B cell (primary cell): ENCODE measurements around the gene CEP350. TPM values are rescaled to one million over a fixed set of nuclear protein-coding genes. Genes with fewer than 3 reads are reported as not detected.

Experiments
- ATAC-seq: fragments of 200-7000 bp; cut with Tn5 transposase; one replicate; pipeline ENCODE4 v1.10.0; 2021; ENCODE audit warnings: low read depth, mild to moderate bottlenecking, moderate number of reproducible peaks, moderate library complexity
- CTCF ChIA-PET: fragments of 350-600 bp; sonication (Branson Sonifier 250); formaldehyde crosslinking; loops from one replicate; lab custom pipeline; 2021; ENCODE audit warnings: antibody characterized with exemption, inconsistent platforms; lab: Charles Lee
- POLR2A ChIA-PET: fragments of 350-600 bp; sonication (Branson Sonifier 250); formaldehyde crosslinking; loops from one replicate; lab custom pipeline; 2021; ENCODE audit warnings: antibody characterized with exemption; lab: Charles Lee
- DNase-seq: peaks from one replicate; pipeline ENCODE4 v3.0.0; 2013
- H2AFZ ChIP-seq: 2 replicates; pipeline ENCODE4 v1.6.1; 2012; ENCODE audit warnings: mild to moderate bottlenecking, low read depth, low read length; ENCODE audit not compliant: insufficient read depth, poor library complexity, severe bottlenecking
- H3K27ac ChIP-seq, 2 donors: 1 replicate in 1 of 2; 2 replicates in 1 of 2; pipeline ENCODE4 v1.5.1; 2012 to 2013; ENCODE audit warnings: low read length in 2 of 2, mild to moderate bottlenecking in 2 of 2, moderate library complexity in 1 of 2
- H3K27me3 ChIP-seq, 4 experiments: fragments of 200-600 bp in 1 of 4; sonication (generic) in 1 of 4; replicated peaks in 1 of 4; 1 replicate in 2 of 4; 2 replicates in 2 of 4; pipeline versions ENCODE4 v1.6.1 to v1.7.0; 2013 to 2016; ENCODE audit warnings: low read length in 3 of 4, mild to moderate bottlenecking in 2 of 4, mixed read lengths in 1 of 4, moderate library complexity in 1 of 4; ENCODE audit not compliant: insufficient read depth in 4 of 4, control insufficient read depth in 3 of 4; ENCODE audit errors: control extremely low read depth in 1 of 4
- H3K36me3 ChIP-seq, 2 experiments: replicated peaks in 1 of 2; 1 replicate in 1 of 2; 2 replicates in 1 of 2; pipeline versions ENCODE4 v1.6.1 to v1.7.1; 2013; ENCODE audit warnings: low read length in 1 of 2; ENCODE audit not compliant: insufficient read depth in 2 of 2, control insufficient read depth in 1 of 2; ENCODE audit errors: control extremely low read depth in 1 of 2, extremely low read depth in 1 of 2
- H3K4me1 ChIP-seq, 2 donors: fragments of 200-600 bp in 1 of 2; sonication (generic) in 1 of 2; 1 replicate in 1 of 2; 2 replicates in 1 of 2; pipeline versions ENCODE4 v1.5.1 to v1.6.1; 2013 to 2017; ENCODE audit warnings: low read length in 2 of 2; ENCODE audit not compliant: control insufficient read depth in 2 of 2, insufficient read depth in 2 of 2
- H3K4me2 ChIP-seq: replicated peaks from 2 replicates; pipeline ENCODE3; 2012; ENCODE audit warnings: mild to moderate bottlenecking, low read depth, low read length; ENCODE audit not compliant: poor library complexity, severe bottlenecking
- H3K4me3 ChIP-seq, 5 experiments: fragments of 200-600 bp in 1 of 5; sonication (generic) in 1 of 5; 1 replicate in 3 of 5; 2 replicates in 2 of 5; pipeline versions ENCODE4 v1.5.1 to v1.7.0; 2011 to 2016; ENCODE audit warnings: low read length in 4 of 5, mild to moderate bottlenecking in 4 of 5, low read depth in 2 of 5, control low read depth in 1 of 5, moderate library complexity in 1 of 5; ENCODE audit not compliant: insufficient read depth in 1 of 5; ENCODE audit errors: control extremely low read depth in 1 of 5, extremely low read depth in 1 of 5
- H3K79me2 ChIP-seq: fragments of 200-600 bp; sonication (generic); one replicate; pipeline ENCODE4 v1.6.0; 2016; ENCODE audit warnings: low read length; ENCODE audit not compliant: control insufficient read depth, insufficient read depth
- H3K9ac ChIP-seq: fragments of 200-600 bp; sonication (generic); 2 replicates; pipeline ENCODE4 v1.6.1; 2017; ENCODE audit warnings: mild to moderate bottlenecking, low read length, moderate library complexity
- H3K9me3 ChIP-seq, 3 donors: one replicate each; pipeline versions ENCODE4 v1.6.1 to v1.7.1; 2013; ENCODE audit warnings: low read length in 2 of 3; ENCODE audit not compliant: control insufficient read depth in 2 of 3, insufficient read depth in 1 of 3; ENCODE audit errors: control extremely low read depth in 1 of 3
- H4K20me1 ChIP-seq: 2 replicates; pipeline ENCODE4 v1.6.0; 2012; ENCODE audit warnings: mild to moderate bottlenecking, low read length; ENCODE audit not compliant: insufficient read depth, control insufficient read depth, poor library complexity, severe bottlenecking
- H3K27ac Mint-ChIP-seq: one replicate; pipeline ENCODE4 v1.8.0; 2021; ENCODE audit warnings: mixed read lengths
- H3K27me3 Mint-ChIP-seq: one replicate; pipeline ENCODE4 v1.8.0; 2021; ENCODE audit warnings: mixed read lengths
- H3K4me1 Mint-ChIP-seq: one replicate; pipeline ENCODE4 v1.8.0; 2021; ENCODE audit warnings: mixed read lengths
- H3K4me3 Mint-ChIP-seq: one replicate; pipeline ENCODE4 v1.8.0; 2021; ENCODE audit warnings: mixed read lengths
- H3K9me3 Mint-ChIP-seq: one replicate; pipeline ENCODE4 v1.8.0; 2022; ENCODE audit warnings: mixed read lengths; ENCODE audit not compliant: insufficient read depth
- CTCF ChIP-seq: fragments of 200-600 bp; IDR thresholded peaks from one replicate; pipeline ENCODE4 v1.8.0; 2022; ENCODE audit warnings: antibody characterized with exemption, mild to moderate bottlenecking
- EZH2 ChIP-seq: IDR thresholded peaks from 2 replicates; pipeline ENCODE4 v1.6.1; 2012; ENCODE audit warnings: borderline replicate concordance, low read depth, mild to moderate bottlenecking, moderate library complexity, low read length; ENCODE audit not compliant: insufficient read depth, poor library complexity, severe bottlenecking
- WGBS: methylation state at CpG from one replicate; pipeline ENCODE4 v1.1.5; 2013; ENCODE audit warnings: missing lambda C conversion rate; ENCODE audit not compliant: insufficient coverage; 5-methylcytosine and 5-hydroxymethylcytosine counted together
- intact Hi-C: fragments of 100-400 bp; cut with micrococcal nuclease; formaldehyde crosslinking; loops from one replicate; pipeline ENCODE4 v1.10.0; 2022
- polyA plus RNA-seq: library from polyadenylated mRNA; depleted of rRNA; stranded (reverse); fragments of >200 nt; gene quantifications from 2 replicates; pipeline ENCODE4 v1.2.3, GENCODE V29; 2012
- total RNA-seq, 2 donors: library from RNA; stranded (reverse); fragments of 120-200 nt in 1 of 2; gene quantifications; 1 replicate in 1 of 2; 2 replicates in 1 of 2; pipeline versions ENCODE4 v1.2.3 to v1.2.4, GENCODE V29; 2013 to 2022

CEP350 gene
- total and polyA plus RNA-seq, 2 donors (not counting 1 experiment from before 2014, with no cell fraction given) = 7.4 to 92.3 TPM

GRCh38 chr1:179935909-179936496 is 18.6 kb upstream of the CEP350 start:
- POLR2A ChIA-PET = no interaction called here
- CTCF ChIA-PET = no interaction called here

More at GRCh38 chr1:179935909-179936496, 18.6 kb upstream of the CEP350 start:
- Mint-ChIP-seq H3K4me3 (no peak overlapping the region), H3K9me3 (no peaks in the 10 kb centered on the region), H3K4me1 (no peaks in the 10 kb centered on the region), H3K27ac (no peak overlapping the region), H3K27me3 (peaks cover 4% of the 10 kb centered on the region)
- H3K79me2 ChIP-seq = no peaks in the 10 kb centered on the region
- H3K27ac ChIP-seq = no peak overlapping the region
- TF ChIP-seq CTCF (no peak), EZH2 (no peak)
- no peaks in the 10 kb centered on the region for H3K4me1 ChIP-seq
- intact Hi-C loops = no loop called here
- H3K9ac ChIP-seq = no peak overlapping the region
- ATAC-seq (no peak), DNase-seq (no peak)
- H3K9me3 ChIP-seq = no peaks in the 10 kb centered on the region
- no peaks in the 10 kb centered on the region for H3K36me3 ChIP-seq
- no peak overlapping the region for H3K4me3 ChIP-seq
- no peaks in the 10 kb centered on the region for H4K20me1 ChIP-seq
- no peaks in the 10 kb centered on the region for H3K27me3 ChIP-seq
- WGBS = 50% methylated on average over 1 of the region's 1 CpG
- no peak overlapping the region for H2AFZ ChIP-seq
- no peak overlapping the region for H3K4me2 ChIP-seq
